ENCODE data around the gene OPA1. TPM values are rescaled to one million over a fixed set of nuclear protein-coding genes. Genes with fewer than 3 reads are reported as not detected.

The OPA1 gene
- total and polyA plus RNA-seq, 2 of the 13 experiments (the other 11 are each of a cell fraction or from before 2014, with no cell fraction given), result 26.7 to 78.5 TPM

DNA sequence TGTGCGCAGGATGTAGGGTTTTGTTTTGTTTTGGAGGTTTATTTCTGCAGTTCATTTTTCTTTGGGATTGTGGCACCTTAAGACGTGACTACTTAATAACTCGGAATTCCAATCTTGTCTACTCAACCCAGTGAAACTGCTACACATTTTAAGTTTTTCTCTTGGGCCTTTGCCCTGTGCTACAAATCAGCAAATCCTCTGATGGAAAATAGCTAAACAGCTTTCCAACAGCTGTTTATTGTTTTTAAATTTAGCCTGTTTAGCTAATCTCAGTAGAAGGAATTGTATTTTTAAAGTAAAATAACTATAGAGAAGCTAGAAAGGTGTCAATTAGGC, 48.4 kb downstream of the OPA1 start:
- ChIA-PET CTCF (ENCODE audit: low intra/inter-chr PET ratio, low total read pairs) (no interaction called here), POLR2A (no interaction called here)
- no peaks in the 10 kb centered on the region for H3K9me3 ChIP-seq (ENCODE audit: low read length)
- FAIRE-seq (no peak), DNase-seq (ENCODE audit: low spot score) (no peak), ATAC-seq (no peak)
- H3K9ac ChIP-seq (ENCODE audit: insufficient read depth, low read depth, low read length), result no peak overlapping the region
- no TSS peak for BruUV-seq (replicated peaks)
- H3K4me2 ChIP-seq (ENCODE audit: low read depth, low read length), result no peak overlapping the region
- in situ Hi-C loops (cut with HindIII; ENCODE audit: extremely low pct_ligation_motif_present, low pct_unique_long_range_greater_than_20kb), result no loop called here
- H3K79me2 ChIP-seq (ENCODE audit: insufficient read depth, low read length), result no peaks in the 10 kb centered on the region
- no peaks in the 10 kb centered on the region for H4K20me1 ChIP-seq (ENCODE audit: insufficient read depth, low read length)
- H3K4me3 ChIP-seq (replicated peaks in 1 of 3; ENCODE audit: insufficient read depth in 1 of 3, low read depth in 2 of 3, low read length in 3 of 3), result no peak overlapping the region
- intact Hi-C loops (cut with micrococcal nuclease; ENCODE audit: unreplicated experiment), result no loop called here
- H3K27me3 ChIP-seq (ENCODE audit: control insufficient read depth in 1 of 2, insufficient read depth in 2 of 2, low read length in 2 of 2), result no peaks in the 10 kb centered on the region
- peaks cover 8 to 65% of the 10 kb centered on the region in 2 experiments for H3K36me3 ChIP-seq (replicated peaks in 1 of 2; ENCODE audit: control insufficient read depth in 1 of 2, insufficient read depth in 2 of 2, low read length in 2 of 2)
- 98% methylated on average over 3 of the region's 3 CpGs for WGBS (ENCODE audit: low lambda C conversion rate)
- no peak for TF ChIP-seq TRIM24 (CRISPR knock-in tag; IDR thresholded peaks at IDR 0.05)
- no peak for TF ChIP-seq FOSL2 (CRISPR knock-in tag; IDR thresholded peaks at IDR 0.05)
- TF ChIP-seq ZNF296 (CRISPR knock-in tag; conservative IDR thresholded peaks at IDR 0.05), result no peak
- TF ChIP-seq, protein P1, sequence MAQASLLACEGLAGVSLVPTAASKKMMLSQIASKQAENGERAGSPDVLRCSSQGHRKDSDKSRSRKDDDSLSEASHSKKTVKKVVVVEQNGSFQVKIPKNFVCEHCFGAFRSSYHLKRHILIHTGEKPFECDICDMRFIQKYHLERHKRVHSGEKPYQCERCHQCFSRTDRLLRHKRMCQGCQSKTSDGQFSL (CRISPR knock-in tag; IDR thresholded peaks at IDR 0.05), result no peak
- no peak for TF ChIP-seq ARNT2 (CRISPR knock-in tag; IDR thresholded peaks at IDR 0.05; ENCODE audit: low read depth)
- no peak for TF ChIP-seq GLI4 (CRISPR knock-in tag; IDR thresholded peaks at IDR 0.05; ENCODE audit: borderline replicate concordance)
- TF ChIP-seq, protein P2, sequence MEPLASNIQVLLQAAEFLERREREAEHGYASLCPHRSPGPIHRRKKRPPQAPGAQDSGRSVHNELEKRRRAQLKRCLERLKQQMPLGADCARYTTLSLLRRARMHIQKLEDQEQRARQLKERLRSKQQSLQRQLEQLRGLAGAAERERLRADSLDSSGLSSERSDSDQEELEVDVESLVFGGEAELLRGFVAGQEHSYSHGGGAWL (CRISPR knock-in tag; IDR thresholded peaks at IDR 0.05), result no peak
- TF ChIP-seq MIER3 (CRISPR knock-in tag; IDR thresholded peaks at IDR 0.05; ENCODE audit: borderline replicate concordance), result no peak
- no peak for TF ChIP-seq ZNF337 (CRISPR knock-in tag; IDR thresholded peaks at IDR 0.05; ENCODE audit: borderline replicate concordance, low read depth)
- no peak for TF ChIP-seq ZNF235 (CRISPR knock-in tag; IDR thresholded peaks at IDR 0.05; ENCODE audit: borderline replicate concordance)
- no peak for TF ChIP-seq ZNF260 (CRISPR knock-in tag; IDR thresholded peaks at IDR 0.05; ENCODE audit: borderline replicate concordance, low read depth)
- no peak for TF ChIP-seq SMARCE1 (IDR thresholded peaks at IDR 0.05; ENCODE audit: borderline replicate concordance)
- TF ChIP-seq SP2 (CRISPR knock-in tag; IDR thresholded peaks at IDR 0.05), result no peak
- TF ChIP-seq, protein P3, sequence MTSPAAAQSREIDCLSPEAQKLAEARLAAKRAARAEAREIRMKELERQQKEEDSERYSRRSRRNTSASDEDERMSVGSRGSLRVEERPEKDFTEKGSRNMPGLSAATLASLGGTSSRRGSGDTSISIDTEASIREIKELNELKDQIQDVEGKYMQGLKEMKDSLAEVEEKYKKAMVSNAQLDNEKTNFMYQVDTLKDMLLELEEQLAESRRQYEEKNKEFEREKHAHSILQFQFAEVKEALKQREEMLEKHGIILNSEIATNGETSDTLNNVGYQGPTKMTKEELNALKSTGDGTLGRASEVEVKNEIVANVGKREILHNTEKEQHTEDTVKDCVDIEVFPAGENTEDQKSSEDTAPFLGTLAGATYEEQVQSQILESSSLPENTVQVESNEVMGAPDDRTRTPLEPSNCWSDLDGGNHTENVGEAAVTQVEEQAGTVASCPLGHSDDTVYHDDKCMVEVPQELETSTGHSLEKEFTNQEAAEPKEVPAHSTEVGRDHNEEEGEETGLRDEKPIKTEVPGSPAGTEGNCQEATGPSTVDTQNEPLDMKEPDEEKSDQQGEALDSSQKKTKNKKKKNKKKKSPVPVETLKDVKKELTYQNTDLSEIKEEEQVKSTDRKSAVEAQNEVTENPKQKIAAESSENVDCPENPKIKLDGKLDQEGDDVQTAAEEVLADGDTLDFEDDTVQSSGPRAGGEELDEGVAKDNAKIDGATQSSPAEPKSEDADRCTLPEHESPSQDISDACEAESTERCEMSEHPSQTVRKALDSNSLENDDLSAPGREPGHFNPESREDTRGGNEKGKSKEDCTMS (CRISPR knock-in tag; conservative IDR thresholded peaks at IDR 0.05), result no peak
- no peak for TF ChIP-seq ZFP1 (CRISPR knock-in tag; IDR thresholded peaks at IDR 0.05)
- no peak for TF ChIP-seq AGO1 (IDR thresholded peaks at IDR 0.05; ENCODE audit: low read depth, low read length, poor library complexity, severe bottlenecking)
- no peaks in the 10 kb centered on the region for H3K4me1 ChIP-seq (ENCODE audit: insufficient read depth, low read length)
- no peak overlapping the region for H3K27ac ChIP-seq (ENCODE audit: extremely low read length, insufficient read depth, low read length)
- no peak overlapping the region for H2AFZ ChIP-seq (ENCODE audit: low read length)
